HepG2 (cell line): ENCODE results near the gene ATP8A1. TPM values are rescaled to one million over a fixed set of nuclear protein-coding genes. Genes with fewer than 3 reads are reported as not detected.

ENCODE experiments used
- ATF1 ChIP-seq: IDR thresholded peaks from 2 replicates; pipeline ENCODE4 v1.6.1; 2016; ENCODE audit warnings: mild to moderate bottlenecking, control low read depth
- CAMTA2 ChIP-seq: sonication (generic); formaldehyde crosslinking; IDR thresholded peaks from 2 replicates; pipeline ENCODE4 v1.4.0; 2020; ENCODE audit warnings: mild to moderate bottlenecking, missing genetic modification reagents, borderline replicate concordance
- CENPT ChIP-seq: sonication (generic); formaldehyde crosslinking; IDR thresholded peaks from 2 replicates; pipeline ENCODE4 v1.8.0; 2022; ENCODE audit warnings: low read depth, mild to moderate bottlenecking, moderate library complexity, missing genetic modification reagents
- HNF4A ChIP-seq: sonication (generic); formaldehyde crosslinking; IDR thresholded peaks from 2 replicates; pipeline ENCODE4 v1.4.0; 2020; ENCODE audit warnings: missing genetic modification reagents
- SIX1 ChIP-seq: sonication (generic); formaldehyde crosslinking; IDR thresholded peaks from 2 replicates; pipeline ENCODE4 v1.4.0; 2020; ENCODE audit warnings: missing genetic modification reagents, borderline replicate concordance
- TARDBP ChIP-seq: sonication (generic); formaldehyde crosslinking; IDR thresholded peaks from 2 replicates; pipeline ENCODE4 v1.8.0; 2022; ENCODE audit warnings: mild to moderate bottlenecking, missing genetic modification reagents
- ZNF337 ChIP-seq: sonication (generic); formaldehyde crosslinking; IDR thresholded peaks from 2 replicates; pipeline ENCODE4 v1.5.1; 2020; ENCODE audit warnings: missing genetic modification reagents, low read depth, mild to moderate bottlenecking, borderline replicate concordance
- ZNF772 ChIP-seq: sonication (generic); formaldehyde crosslinking; IDR thresholded peaks from 2 replicates; pipeline ENCODE4 v1.5.0; 2020; ENCODE audit warnings: mild to moderate bottlenecking, missing genetic modification reagents
- ZNF777 ChIP-seq: sonication (generic); formaldehyde crosslinking; IDR thresholded peaks from 2 replicates; pipeline ENCODE4 v1.4.0; 2020; ENCODE audit warnings: missing genetic modification reagents
- polyA plus RNA-seq, 8 experiments: library from polyadenylated mRNA; depleted of rRNA in 3 of 8; stranded (reverse) in 7 of 8; unstranded in 1 of 8; fragments of >200 nt; fragmentation: Illumina TruSeq in 4 of 8; extraction: Trizol in 4 of 8; gene quantifications; 2 replicates each; pipeline versions ENCODE4 v1.2.1 to v1.2.3, GENCODE V29; 2011 to 2016; ENCODE audit warnings: low read depth in 4 of 8, missing spikeins in 1 of 8, mixed read lengths in 1 of 8; ENCODE audit not compliant: insufficient read depth in 1 of 8
- total RNA-seq, 5 experiments: library from RNA; depleted of rRNA; stranded (reverse); fragments of >200 nt; fragmentation: Illumina TruSeq; extraction: Trizol; gene quantifications; 2 replicates each; pipeline ENCODE4 v1.2.3, GENCODE V29; 2016; ENCODE audit warnings: low read depth in 1 of 5
- TF ChIP-seq, protein P1 (sequence below), 2 experiments: sonication (generic) in 1 of 2; formaldehyde crosslinking in 1 of 2; IDR thresholded peaks; 2 replicates each; pipeline versions ENCODE4 v1.6.1 to v1.9.0; 2014 to 2022; ENCODE audit warnings: antibody characterized with exemption in 1 of 2, borderline replicate concordance in 1 of 2, inconsistent platforms in 1 of 2, low read depth in 1 of 2, missing genetic modification reagents in 1 of 2
- TF ChIP-seq, protein P2 (sequence below): sonication (generic); formaldehyde crosslinking; IDR thresholded peaks from 2 replicates; pipeline ENCODE4 v1.5.1; 2020; ENCODE audit warnings: mild to moderate bottlenecking, missing genetic modification reagents, borderline replicate concordance
- TF ChIP-seq, protein P3 (sequence below): sonication (generic); formaldehyde crosslinking; IDR thresholded peaks from 2 replicates; pipeline ENCODE4 v1.4.0; 2020; ENCODE audit warnings: missing genetic modification reagents

ATP8A1 gene
- total and polyA plus RNA-seq, 2 of the 13 experiments (the other 11 are each of a cell fraction or from before 2014, with no cell fraction given): 1.7 to 6.2 TPM

DNA sequence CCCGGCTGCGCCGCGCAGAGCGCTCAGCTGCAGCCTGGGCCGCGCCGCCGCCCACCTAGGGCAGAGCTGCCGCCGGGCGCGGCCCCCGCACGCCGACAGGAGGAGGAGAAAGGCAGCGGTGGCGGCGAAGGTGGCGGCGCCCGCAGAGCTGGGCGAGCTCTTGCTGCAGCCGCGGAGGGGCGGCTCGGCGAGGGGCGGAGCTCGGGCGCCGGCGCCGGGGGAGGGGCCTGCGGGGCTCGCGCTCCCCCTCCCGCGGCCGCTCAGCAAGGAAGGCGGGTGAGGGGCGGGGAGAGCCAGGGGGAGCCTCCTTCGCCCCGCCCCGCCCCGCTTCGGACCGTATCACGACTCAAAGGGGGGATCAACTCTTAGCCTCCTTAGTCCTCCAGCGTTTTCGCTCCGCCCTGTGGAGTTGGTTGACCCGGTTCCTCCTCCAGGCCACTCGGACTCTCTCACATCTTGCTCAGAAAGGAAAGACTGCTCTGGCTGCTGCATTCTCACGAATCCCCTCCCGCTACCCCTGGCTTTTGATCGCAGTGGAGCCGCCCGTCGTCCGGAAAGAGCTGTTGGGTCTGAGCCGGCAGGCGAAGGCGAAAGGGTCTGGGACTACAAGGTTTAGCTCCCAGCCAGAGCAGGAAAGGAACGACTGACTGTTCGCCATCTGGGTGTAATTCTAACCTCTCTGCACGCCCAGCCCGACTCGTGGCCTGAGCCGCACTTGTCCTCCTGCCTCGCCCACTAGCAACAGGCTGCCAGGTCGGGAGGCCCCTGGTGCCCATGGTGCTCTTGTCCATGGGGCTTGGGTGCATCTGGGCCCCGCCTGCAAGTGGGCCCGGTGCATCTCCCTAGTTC is at the start of gene ATP8A1 (continued):
- TF ChIP-seq, protein P1, sequence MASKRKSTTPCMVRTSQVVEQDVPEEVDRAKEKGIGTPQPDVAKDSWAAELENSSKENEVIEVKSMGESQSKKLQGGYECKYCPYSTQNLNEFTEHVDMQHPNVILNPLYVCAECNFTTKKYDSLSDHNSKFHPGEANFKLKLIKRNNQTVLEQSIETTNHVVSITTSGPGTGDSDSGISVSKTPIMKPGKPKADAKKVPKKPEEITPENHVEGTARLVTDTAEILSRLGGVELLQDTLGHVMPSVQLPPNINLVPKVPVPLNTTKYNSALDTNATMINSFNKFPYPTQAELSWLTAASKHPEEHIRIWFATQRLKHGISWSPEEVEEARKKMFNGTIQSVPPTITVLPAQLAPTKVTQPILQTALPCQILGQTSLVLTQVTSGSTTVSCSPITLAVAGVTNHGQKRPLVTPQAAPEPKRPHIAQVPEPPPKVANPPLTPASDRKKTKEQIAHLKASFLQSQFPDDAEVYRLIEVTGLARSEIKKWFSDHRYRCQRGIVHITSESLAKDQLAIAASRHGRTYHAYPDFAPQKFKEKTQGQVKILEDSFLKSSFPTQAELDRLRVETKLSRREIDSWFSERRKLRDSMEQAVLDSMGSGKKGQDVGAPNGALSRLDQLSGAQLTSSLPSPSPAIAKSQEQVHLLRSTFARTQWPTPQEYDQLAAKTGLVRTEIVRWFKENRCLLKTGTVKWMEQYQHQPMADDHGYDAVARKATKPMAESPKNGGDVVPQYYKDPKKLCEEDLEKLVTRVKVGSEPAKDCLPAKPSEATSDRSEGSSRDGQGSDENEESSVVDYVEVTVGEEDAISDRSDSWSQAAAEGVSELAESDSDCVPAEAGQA (IDR thresholded peaks at IDR 0.05; ENCODE audit: low read depth): no peak
- TF ChIP-seq, protein P1 (CRISPR knock-in tag; IDR thresholded peaks at IDR 0.05; ENCODE audit: borderline replicate concordance): no peak
- no peak for TF ChIP-seq ATF1 (CRISPR knock-in tag)
- TF ChIP-seq CAMTA2 (CRISPR knock-in tag): no peak
- no peak; the same call in 1 of the 2 replicates for TF ChIP-seq ZNF777 (CRISPR knock-in tag)
- no peak; the same call in 1 of the 2 replicates for TF ChIP-seq ZNF772
- TF ChIP-seq HNF4A (CRISPR knock-in tag): no peak
- no peak for TF ChIP-seq ZNF337
- TF ChIP-seq SIX1: no peak; the same call in 1 of the 2 replicates
- TF ChIP-seq TARDBP (CRISPR knock-in tag): no peak
- no peak for TF ChIP-seq CENPT (CRISPR knock-in tag)
- TF ChIP-seq, protein P2, sequence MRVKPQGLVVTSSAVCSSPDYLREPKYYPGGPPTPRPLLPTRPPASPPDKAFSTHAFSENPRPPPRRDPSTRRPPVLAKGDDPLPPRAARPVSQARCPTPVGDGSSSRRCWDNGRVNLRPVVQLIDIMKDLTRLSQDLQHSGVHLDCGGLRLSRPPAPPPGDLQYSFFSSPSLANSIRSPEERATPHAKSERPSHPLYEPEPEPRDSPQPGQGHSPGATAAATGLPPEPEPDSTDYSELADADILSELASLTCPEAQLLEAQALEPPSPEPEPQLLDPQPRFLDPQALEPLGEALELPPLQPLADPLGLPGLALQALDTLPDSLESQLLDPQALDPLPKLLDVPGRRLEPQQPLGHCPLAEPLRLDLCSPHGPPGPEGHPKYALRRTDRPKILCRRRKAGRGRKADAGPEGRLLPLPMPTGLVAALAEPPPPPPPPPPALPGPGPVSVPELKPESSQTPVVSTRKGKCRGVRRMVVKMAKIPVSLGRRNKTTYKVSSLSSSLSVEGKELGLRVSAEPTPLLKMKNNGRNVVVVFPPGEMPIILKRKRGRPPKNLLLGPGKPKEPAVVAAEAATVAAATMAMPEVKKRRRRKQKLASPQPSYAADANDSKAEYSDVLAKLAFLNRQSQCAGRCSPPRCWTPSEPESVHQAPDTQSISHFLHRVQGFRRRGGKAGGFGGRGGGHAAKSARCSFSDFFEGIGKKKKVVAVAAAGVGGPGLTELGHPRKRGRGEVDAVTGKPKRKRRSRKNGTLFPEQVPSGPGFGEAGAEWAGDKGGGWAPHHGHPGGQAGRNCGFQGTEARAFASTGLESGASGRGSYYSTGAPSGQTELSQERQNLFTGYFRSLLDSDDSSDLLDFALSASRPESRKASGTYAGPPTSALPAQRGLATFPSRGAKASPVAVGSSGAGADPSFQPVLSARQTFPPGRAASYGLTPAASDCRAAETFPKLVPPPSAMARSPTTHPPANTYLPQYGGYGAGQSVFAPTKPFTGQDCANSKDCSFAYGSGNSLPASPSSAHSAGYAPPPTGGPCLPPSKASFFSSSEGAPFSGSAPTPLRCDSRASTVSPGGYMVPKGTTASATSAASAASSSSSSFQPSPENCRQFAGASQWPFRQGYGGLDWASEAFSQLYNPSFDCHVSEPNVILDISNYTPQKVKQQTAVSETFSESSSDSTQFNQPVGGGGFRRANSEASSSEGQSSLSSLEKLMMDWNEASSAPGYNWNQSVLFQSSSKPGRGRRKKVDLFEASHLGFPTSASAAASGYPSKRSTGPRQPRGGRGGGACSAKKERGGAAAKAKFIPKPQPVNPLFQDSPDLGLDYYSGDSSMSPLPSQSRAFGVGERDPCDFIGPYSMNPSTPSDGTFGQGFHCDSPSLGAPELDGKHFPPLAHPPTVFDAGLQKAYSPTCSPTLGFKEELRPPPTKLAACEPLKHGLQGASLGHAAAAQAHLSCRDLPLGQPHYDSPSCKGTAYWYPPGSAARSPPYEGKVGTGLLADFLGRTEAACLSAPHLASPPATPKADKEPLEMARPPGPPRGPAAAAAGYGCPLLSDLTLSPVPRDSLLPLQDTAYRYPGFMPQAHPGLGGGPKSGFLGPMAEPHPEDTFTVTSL (CRISPR knock-in tag): no peak
- TF ChIP-seq, protein P3, sequence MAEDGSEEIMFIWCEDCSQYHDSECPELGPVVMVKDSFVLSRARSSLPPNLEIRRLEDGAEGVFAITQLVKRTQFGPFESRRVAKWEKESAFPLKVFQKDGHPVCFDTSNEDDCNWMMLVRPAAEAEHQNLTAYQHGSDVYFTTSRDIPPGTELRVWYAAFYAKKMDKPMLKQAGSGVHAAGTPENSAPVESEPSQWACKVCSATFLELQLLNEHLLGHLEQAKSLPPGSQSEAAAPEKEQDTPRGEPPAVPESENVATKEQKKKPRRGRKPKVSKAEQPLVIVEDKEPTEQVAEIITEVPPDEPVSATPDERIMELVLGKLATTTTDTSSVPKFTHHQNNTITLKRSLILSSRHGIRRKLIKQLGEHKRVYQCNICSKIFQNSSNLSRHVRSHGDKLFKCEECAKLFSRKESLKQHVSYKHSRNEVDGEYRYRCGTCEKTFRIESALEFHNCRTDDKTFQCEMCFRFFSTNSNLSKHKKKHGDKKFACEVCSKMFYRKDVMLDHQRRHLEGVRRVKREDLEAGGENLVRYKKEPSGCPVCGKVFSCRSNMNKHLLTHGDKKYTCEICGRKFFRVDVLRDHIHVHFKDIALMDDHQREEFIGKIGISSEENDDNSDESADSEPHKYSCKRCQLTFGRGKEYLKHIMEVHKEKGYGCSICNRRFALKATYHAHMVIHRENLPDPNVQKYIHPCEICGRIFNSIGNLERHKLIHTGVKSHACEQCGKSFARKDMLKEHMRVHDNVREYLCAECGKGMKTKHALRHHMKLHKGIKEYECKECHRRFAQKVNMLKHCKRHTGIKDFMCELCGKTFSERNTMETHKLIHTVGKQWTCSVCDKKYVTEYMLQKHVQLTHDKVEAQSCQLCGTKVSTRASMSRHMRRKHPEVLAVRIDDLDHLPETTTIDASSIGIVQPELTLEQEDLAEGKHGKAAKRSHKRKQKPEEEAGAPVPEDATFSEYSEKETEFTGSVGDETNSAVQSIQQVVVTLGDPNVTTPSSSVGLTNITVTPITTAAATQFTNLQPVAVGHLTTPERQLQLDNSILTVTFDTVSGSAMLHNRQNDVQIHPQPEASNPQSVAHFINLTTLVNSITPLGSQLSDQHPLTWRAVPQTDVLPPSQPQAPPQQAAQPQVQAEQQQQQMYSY: no peak
